ENCODE data around the gene ZFP90.
A peak's percentile ranks its signal among the peaks of the same experiment; 100 is the strongest.
"Not testable (repeated sequence)": the region's sequence is repeated elsewhere in the genome, so short reads cannot be mapped to it uniquely, and the experiment has no call there.

ZFP90 gene

DNA sequence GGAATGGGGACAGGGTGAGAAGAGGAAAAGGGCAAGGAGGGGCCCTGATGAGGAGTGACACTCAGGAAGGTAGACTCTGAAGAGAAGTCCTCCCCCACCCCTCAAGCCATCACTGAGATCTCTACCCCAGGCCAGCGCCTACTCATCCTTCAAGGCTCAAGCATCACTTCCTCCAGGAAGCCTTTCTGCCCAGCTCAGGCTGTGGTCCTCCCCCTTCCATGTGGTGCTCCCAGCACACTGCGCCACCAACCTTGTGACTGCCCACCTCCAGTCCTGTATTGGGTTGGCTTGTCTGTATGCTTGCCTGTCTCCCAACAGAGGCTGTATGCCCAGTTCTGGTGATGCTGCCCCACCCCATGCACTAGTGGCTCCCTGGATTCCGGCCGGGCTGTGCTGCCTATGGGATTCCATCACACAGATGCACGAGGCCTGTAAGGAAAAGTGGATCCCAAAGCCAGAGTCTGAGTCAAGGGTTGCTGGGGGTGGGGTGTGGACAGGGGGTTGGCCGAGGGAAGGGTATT, 19.8 kb upstream of the ZFP90 start:
- no peak for DNase-seq (ENCODE audit: low read depth)

DNA sequence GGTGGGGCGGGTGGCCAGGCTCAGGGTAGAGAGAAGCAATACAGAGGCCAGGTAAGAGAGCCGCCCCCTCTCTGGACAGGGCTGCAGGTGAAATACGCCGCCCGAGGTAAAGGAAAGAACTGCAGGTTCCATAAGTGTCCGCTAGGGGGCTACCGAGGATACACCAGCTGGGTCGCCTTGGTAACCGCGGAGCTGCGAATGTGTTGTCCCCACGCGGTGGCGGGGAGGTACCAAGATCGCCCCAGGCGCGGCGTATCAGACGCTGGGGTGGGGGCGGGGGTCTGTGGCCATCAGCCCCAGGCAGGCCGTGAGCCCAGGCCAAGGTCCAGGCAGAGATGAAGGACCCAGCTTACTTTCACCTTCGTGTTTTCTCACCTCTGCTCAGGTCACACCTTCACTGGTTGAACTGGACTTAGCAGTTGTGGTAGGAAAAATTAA, 18.4 kb upstream of the ZFP90 start:
- peak; percentile 78 for DNase-seq (ENCODE audit: low read depth)

DNA sequence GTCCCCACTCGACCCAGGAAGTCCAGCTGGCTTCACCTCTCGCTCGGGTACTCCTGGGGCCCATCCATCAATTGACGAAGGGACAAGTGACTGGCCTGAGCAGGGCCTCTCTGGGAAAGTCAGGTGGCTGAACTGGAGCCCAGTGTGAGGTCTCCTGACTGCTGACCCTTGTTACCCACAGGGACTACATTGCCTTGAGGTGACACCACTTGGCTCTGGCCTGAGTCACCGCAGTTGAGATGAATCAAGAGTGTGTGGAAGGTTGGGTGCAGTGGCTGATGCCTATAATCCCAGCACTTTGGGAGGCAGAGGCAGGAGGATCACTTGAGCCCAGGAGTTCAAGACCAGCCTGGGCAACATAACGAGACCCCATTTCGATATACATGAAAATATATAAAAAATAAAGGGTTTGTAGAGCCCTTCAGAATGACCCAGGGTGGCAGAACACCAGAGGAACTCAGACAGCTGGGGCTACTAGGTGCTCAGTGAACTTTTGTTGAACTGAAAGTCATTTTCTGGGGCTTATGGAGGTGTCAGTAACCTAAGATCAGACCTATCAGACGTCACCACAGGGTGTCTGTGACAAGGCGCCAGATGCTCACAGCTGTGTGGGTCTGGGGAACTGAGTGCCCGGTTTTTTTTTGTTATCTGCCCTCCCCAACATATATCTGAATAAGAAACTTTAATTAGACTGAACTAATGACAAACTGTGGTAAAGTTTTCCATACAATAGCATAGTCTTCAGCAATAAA, 14.8 kb upstream of the ZFP90 start:
- no peak for DNase-seq (ENCODE audit: low read depth)

DNA sequence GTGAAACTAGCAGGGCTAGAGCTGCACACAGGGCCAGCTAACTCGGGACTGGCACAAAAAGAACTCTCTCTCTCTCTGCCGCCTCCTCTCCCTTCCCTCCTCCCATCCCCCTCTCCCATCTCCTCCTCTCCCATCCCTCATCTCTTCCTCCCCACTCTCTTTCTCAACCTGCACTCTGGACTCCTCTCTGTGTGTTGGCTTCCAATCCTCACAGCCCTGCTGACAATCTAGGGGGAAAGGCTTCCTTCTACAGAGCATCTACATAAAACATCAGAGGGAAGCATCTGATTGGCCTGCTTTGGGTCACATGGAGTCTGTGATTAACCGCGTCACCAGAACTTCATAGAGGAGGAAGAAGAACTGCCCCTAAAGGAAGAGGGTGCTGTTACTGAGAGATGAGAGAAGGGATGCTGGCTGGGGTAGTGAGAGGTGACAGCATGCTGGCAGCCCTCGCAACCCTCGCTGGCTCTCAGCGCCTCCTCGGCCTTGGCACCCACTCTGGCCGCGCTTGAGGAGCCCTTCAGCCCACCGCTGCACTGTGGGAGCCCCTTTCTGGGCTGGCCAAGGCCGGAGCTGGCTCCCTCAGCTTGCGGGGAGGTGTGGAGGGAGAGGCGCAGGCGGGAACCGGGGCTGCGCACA, 12.8 kb upstream of the ZFP90 start:
- DNase-seq (ENCODE audit: low read depth): no peak

DNA sequence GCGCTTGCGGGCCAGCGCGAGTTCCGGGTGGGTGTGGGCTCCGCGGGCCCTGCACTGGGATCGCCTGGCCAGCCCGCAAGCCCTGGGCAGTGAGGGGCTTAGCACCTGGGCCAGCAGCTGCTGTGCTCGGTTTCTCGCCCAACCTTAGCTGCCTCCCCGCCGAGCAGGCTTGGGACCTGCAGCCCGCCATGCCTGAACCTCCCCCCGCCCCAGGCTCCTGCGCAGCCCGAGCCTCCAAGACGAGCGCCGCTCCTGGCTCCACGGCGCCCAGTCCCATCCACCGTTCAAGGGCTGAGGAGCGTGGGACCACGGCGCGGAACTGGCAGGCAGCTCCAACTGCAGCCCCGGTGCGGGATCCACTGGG, 12.3 kb upstream of the ZFP90 start:
- DNase-seq (ENCODE audit: low read depth): no peak

DNA sequence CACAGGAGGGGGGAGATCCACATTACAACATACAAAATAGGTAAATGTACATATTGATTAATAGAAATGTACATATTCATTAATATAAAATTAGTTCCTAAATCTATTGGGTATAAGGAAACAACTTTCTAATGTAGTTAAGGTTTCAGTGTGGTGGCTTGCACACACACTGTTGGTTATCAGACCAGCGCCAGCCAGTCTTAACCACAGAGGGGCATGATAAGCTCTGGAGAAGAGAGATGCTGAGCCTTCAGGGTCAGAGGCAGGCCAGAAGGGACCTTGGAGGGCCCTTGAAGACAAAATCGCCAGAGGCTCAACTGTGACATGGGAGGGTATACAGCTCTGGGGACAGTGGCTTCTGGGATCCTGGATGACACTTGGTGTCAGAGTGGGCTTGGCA, 10.9 kb upstream of the ZFP90 start:
- no peak for DNase-seq (ENCODE audit: low read depth)

DNA sequence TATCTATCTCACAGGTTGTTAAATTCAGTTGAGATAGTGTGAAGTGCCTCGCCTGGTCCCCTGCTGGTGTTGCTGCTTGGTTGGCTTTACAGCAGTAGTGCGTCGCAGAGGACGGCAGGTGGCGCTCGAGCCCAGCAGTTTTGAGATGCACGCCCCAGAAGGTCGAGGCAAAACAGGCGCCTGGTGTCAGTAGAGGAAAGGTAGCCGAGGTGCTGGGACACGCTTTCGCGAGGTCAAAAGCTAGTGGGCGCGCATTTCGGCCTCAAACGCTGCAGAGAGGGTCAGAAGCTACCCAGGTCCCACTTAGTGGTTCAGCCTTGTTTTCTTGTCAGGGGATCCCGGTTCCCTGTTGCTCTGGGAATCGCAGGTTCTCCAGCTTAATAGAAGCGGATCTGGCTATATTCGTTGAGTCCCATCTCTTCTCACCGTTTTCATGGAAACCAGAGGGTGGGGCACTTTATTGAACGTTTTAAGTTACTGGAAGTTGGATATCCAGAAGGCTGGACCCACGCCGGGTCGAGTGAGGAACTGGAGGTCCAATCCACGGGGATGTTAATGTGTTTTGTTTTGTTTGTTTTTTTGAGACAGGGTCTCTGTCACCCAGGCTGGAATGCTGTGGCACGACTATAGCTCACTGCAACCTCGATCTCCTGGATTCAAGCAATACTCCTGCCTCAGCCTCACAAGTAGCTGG, 10.3 kb upstream of the ZFP90 start:
- DNase-seq (ENCODE audit: low read depth): peak; percentile 77

DNA sequence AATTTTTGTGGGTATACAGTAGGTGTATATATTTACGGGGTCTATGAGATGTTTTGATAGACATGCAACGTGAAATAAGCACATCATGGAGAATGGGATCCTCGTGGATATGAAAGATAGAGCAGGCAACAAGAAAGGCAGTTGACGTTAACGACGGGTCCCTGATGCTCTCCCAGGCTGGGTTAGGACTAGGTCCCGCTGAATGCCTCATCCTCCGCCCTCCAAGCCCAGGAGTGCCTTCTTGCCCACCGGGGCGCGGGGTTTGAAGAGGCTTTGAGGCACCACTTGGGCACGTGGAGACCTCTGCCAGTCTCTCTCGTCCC, 9.5 kb upstream of the ZFP90 start:
- DNase-seq (ENCODE audit: low read depth): no peak

DNA sequence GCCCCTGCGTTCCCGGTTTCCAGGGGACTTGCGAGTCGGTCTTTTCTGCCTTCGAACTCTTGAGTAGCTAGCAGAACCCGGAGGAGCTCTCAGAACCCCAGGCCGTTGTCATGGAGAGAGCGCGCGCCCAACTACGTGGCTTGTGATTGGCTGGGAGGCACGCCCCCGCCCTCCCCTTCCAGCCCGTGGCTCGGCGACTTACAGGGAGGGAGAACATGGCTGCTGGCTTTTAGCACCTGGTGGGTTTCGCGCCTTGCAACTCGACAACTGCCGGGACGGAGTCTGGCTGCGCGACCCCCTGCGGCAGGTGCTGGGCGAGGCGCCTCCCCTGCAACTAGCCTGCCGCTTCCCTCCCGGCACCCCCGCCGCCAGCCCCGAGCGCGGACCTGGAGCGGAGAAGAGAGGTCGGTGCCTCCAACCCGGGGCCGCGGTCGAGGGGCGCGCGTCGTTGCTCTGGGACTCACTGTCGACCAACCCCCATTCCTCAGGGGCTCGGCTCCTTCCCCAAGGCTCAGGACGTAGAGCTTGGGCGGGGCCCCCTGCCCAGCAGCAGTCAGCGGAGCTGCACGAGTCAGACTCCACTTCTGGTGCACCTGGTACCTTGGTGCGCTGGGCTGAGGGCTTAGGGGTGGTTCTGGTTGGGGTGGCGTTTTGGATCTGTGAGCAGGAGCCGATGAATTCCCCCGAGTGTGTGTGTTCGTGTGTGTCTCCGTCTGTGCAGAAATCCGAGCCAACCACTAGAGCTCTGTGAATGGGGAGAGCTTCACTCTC, 9.0 kb upstream of the ZFP90 start:
- DNase-seq (ENCODE audit: low read depth): peak; percentile 85

DNA sequence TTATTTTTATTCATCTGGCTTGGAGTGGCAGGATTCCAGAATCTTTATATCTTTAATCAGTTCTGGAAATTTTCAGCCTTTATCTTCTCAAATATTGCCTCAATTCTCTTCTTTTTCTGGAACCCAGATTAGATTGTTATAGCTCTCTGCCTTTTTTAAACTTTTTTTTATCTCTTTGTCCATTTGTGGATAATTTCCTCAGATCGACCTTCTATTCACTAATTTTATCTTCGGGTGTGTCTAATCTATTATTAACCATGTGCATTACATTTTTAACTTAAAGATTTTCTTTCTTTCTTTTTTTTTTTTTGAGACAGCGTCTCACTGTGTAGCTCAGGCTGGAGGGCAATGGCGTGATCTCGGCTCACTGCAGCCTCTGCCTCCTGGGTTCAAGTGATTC, 5.2 kb upstream of the ZFP90 start:
- DNase-seq (ENCODE audit: low read depth): no peak

DNA sequence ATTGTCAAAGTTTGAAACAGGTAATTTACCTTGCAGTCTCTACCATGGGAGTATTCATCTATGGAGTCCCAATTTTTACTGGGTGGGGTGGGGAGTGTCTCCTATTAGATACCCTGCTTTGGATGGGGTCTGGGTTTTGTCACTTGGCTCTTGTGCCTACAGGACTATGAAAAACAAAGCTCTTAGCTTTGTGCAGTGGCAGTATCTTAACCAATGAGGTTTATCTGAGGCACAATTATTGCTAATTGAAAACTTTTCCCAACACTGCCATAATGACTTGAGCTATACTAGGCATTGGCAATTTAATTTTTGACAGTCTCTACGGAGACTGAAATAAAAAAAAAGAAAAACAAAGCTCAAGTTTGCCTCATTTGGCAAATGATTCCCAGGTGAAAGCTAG, 3.8 kb upstream of the ZFP90 start:
- no peak for DNase-seq (ENCODE audit: low read depth)

DNA sequence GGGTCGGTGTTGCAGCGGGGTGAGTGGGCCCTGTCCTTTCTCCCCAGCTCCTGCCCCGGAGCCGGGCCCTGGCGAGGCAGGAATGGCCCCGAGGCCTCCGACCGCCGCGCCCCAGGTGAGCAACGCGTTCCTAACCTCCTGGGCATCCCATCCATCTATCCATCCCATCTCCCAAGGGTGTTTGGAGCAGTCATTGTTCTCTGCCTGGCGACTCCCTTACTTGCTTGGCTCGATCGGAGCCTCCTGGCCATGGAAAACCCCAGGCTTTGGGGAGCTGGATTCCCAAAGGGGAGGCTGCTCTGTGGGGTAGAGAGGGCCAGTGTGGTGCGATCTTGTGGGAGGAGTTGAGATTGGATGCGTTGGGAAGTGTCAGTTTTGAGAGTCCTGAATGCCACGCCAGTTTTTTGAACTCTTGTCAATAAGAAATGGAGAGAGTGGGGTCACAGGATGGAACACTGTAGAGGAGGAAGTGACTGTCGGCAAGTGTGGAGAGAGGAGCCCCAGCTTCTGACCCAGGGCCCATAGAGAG, 684 bp downstream of the ZFP90 start:
- peak; percentile 21 for DNase-seq (ENCODE audit: low read depth)

DNA sequence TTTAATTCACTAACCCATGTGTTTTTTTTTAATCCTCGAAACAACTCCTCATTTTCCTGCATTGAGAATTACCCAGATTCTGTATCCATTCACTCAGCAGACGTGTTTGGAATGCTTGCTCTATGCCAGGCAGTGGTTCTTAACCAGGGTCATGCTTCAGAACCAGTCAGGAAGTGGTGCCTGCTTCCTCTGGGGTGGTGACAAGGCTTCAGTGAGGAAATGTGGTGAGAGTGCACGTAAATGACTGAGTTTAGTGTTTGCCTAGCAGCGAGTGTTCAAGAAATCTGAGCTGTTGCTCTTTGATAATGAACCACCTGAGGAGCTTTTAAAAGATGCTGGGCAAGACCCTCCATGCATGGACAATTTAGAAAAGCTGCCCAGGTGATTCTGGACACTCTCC, 9.9 kb downstream of the ZFP90 start:
- DNase-seq (ENCODE audit: low read depth): no peak

DNA sequence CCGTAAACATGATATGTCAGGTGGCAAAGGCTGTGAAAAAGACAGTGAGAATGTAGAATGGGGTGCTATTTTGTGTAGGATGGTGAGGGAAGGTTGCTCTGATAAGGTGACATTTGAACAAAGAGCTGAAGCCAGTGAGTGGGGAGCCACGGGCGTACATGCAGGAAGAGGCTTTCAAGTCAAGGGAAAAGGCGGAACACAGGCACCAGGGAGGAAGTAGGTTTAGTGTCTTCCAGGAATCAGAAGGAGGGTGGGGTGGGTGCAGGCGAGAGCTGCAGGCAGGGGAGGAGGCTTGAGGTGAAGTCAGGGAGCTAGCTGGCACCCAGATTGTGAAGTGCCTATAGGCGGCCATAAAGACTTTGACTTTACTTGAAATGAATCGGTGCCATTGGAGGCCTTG, 14.1 kb downstream of the ZFP90 start:
- no peak for DNase-seq (ENCODE audit: low read depth)

DNA sequence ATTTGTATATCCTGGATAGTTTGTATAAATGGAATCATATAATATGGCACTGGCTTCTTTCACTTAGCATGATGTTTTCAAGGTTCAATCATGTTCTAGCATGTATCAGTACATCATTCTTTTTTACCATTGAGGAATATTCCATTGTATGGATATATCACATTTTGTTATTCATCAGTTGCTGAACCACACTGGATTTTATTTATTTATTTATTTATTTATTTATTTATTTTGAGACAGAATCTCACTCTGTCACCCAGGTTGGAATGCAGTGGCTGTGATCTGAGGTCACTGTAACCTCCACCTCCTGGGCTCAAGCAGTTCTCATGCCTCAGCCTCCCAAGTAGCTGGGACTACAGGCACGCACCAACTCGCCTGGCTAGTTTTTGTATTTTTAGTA, 21.2 kb downstream of the ZFP90 start:
- DNase-seq (ENCODE audit: low read depth): not testable (repeated sequence)

DNA sequence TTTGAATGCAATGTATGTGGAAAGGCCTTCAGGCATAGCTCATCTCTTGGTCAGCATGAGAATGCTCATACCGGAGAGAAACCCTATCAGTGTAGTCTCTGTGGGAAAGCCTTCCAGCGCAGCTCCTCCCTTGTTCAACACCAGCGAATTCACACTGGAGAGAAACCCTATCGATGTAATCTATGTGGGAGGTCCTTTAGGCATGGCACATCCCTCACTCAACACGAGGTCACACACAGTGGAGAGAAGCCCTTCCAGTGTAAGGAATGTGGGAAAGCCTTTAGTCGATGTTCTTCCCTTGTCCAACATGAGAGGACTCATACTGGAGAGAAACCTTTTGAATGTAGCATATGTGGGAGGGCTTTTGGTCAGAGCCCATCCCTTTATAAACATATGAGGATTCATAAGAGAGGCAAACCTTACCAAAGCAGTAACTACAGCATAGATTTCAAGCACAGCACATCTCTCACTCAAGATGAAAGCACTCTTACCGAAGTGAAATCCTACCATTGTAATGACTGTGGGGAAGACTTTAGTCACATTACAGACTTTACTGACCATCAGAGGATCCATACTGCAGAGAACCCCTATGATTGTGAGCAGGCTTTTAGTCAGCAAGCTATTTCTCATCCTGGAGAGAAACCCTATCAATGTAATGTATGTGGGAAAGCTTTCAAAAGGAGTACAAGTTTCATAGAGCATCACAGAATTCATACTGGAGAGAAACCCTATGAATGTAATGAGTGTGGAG, 24.7 kb downstream of the ZFP90 start:
- DNase-seq (ENCODE audit: low read depth): peak; percentile 3

DNA sequence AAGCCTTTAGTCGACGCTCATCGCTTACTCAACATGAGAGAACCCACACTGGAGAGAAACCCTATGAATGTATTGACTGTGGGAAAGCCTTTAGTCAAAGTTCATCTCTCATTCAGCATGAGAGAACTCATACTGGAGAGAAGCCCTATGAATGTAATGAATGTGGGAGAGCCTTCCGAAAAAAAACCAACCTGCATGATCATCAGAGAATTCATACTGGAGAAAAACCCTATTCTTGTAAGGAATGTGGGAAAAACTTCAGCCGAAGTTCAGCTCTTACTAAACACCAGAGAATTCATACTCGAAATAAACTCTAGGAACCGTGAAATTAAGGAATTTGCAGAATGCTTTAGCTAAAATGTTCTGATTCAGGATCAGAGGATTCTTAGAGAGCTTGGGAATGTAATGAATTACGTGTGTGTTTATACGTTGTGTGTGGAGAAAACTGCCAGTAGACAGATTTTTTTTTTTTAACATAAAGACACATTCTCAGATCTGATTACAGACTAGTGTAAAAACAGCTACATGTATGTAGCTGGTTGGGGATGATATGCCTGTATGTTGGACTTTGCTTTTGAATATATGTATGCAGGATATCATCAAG, 25.4 kb downstream of the ZFP90 start:
- DNase-seq (ENCODE audit: low read depth): peak; percentile 18

DNA sequence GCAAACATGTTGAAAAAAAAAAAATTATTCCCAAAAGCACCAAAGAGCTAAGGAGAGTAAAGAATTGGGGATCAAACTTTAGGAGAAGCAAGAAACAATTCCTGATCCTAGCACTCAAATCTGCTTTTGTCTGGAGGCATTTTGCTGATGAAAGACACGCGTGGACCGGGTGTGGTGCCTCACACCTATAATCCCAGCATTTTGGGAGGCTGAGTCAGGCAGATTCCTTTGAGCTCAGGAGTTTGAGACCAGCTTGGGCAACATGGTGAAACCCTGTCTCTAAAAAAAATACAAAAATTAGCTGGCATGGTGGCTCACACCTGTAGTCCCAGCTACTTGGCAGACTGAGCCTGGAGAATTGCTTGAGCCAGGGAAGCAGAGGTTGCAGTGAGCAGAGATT, 35.4 kb downstream of the ZFP90 start:
- no peak for DNase-seq (ENCODE audit: low read depth)

DNA sequence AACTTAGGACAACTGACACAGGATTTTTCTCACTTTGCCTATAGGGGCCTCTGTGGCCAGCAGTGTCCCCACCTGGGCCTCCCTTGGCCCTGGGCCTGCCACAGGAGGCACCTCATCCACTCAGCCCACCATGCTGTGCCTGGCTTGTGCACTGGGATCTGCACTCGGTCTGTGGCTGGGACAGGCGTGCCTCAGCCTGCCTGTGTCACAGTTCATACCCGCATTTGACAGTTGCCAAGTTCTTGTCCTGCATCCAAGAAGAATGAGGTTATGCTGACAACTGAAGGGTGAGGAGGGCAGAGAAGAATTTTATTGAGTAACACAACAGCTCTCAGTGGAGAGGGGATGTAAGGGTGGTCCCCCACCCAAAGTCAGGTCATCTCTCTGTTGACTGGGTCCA, 36.0 kb downstream of the ZFP90 start:
- no peak for DNase-seq (ENCODE audit: low read depth)

DNA sequence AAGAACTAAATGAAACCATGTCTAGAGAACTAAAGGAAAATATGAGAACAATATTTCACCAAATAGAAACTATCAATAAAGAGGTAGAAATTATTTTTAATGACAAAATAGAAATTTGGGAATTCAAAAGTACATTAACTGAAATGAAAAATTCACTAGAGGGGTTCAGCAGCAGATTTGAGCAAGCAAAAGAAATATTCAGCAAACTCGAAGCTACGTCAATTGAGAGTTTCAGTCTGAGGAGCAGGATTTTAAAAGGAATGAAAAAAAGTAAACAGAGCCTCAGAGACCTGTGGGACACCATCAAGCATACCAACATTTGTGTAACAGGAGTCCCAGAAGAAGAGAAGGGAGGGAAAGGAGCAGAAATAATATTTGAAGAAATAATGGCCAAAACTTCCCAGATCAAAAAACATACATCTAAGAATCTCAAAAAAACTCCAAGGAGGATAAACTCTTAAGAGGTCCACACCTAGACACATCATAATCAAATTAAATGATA, 38.3 kb downstream of the ZFP90 start:
- no peak for DNase-seq (ENCODE audit: low read depth)
